Panc1 (cell line): Measurements from ENCODE around the gene CD320.
"Not testable (repeated sequence)": the region's sequence is repeated elsewhere in the genome, so short reads cannot be mapped to it uniquely, and the experiment has no call there.

Experiments
- REST ChIP-seq, 2 experiments: IDR thresholded peaks; 2 replicates each; pipeline ENCODE4 v1.6.1; 2011 to 2012; ENCODE audit warnings: low read depth in 2 of 2, control low read depth in 1 of 2, low read length in 1 of 2, mild to moderate bottlenecking in 1 of 2, moderate library complexity in 1 of 2; ENCODE audit not compliant: insufficient read depth in 1 of 2
- TF ChIP-seq, protein P1 (sequence below): fragments of 450-650 bp; IDR thresholded peaks from 2 replicates; pipeline ENCODE4 v1.5.1; 2017; ENCODE audit warnings: mild to moderate bottlenecking

DNA sequence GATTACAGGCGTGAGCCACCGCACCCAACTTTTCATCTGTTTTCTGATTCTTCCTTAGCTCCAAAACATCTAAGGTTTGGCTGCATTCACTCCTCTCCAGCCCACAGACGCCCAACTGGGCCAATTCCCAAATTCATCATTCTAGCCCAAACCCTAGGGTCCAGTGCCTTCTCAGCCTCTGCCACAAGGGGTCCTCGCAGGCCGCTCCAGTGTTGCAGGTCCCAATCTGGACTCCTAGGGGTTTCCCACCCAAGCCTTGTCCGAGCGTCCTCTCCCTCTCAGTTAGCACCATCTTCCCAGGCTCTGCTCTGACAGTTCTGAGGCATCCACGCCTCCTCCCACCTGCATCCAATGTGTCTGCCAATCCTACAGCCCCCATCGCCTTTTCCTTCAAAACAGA lies 31.6 kb downstream of the CD320 start:
- TF ChIP-seq REST (IDR thresholded peaks at IDR 0.05; ENCODE audit: insufficient read depth in 1 of 2, low read depth in 2 of 2, low read length in 1 of 2), result not testable (repeated sequence)
- TF ChIP-seq, protein P1, sequence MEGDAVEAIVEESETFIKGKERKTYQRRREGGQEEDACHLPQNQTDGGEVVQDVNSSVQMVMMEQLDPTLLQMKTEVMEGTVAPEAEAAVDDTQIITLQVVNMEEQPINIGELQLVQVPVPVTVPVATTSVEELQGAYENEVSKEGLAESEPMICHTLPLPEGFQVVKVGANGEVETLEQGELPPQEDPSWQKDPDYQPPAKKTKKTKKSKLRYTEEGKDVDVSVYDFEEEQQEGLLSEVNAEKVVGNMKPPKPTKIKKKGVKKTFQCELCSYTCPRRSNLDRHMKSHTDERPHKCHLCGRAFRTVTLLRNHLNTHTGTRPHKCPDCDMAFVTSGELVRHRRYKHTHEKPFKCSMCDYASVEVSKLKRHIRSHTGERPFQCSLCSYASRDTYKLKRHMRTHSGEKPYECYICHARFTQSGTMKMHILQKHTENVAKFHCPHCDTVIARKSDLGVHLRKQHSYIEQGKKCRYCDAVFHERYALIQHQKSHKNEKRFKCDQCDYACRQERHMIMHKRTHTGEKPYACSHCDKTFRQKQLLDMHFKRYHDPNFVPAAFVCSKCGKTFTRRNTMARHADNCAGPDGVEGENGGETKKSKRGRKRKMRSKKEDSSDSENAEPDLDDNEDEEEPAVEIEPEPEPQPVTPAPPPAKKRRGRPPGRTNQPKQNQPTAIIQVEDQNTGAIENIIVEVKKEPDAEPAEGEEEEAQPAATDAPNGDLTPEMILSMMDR, result not testable (repeated sequence)
